GF-D8 (cell line): ENCODE results near the gene ENPP1.

Experiments
- DNase-seq: peaks from one replicate; lab custom pipeline; 2025; lab: John Stamatoyannopoulos, UW

The ENPP1 gene

GRCh38 chr6:131787079-131787478 lies 20.7 kb upstream of the ENPP1 start:
- no peak for DNase-seq

GRCh38 chr6:131787766-131788712 lies 19.8 kb upstream of the ENPP1 start:
- DNase-seq, result no peak

GRCh38 chr6:131789219-131789618 lies 18.6 kb upstream of the ENPP1 start:
- DNase-seq, result no peak

- DNase-seq, result no peak
These were observed 16.3 kb upstream of the ENPP1 start for GRCh38 chr6:131791476-131791875.

- no peak for DNase-seq
These were observed 15.7 kb upstream of the ENPP1 start for GRCh38 chr6:131792091-131792496.

- DNase-seq, result no peak
These were observed 12.5 kb upstream of the ENPP1 start for GRCh38 chr6:131795366-131795765.

GRCh38 chr6:131802347-131802746 lies 5.5 kb upstream of the ENPP1 start:
- DNase-seq, result no peak

GRCh38 chr6:131803007-131803769 lies 4.6 kb upstream of the ENPP1 start:
- DNase-seq, result no peak

GRCh38 chr6:131804131-131804530 lies 3.7 kb upstream of the ENPP1 start:
- DNase-seq, result no peak

- DNase-seq, result no peak
These were observed 538 bp upstream of the ENPP1 start for GRCh38 chr6:131807321-131807643.

- DNase-seq, result no peak
These were observed 845 bp downstream of the ENPP1 start for GRCh38 chr6:131808460-131809269.

GRCh38 chr6:131811500-131811899 lies 3.7 kb downstream of the ENPP1 start:
- no peak for DNase-seq

GRCh38 chr6:131813991-131814390 lies 6.2 kb downstream of the ENPP1 start:
- no peak for DNase-seq

GRCh38 chr6:131816869-131817268 lies 9.0 kb downstream of the ENPP1 start:
- DNase-seq, result no peak

GRCh38 chr6:131819572-131820124 lies 11.8 kb downstream of the ENPP1 start:
- no peak for DNase-seq

GRCh38 chr6:131821010-131821807 lies 13.4 kb downstream of the ENPP1 start:
- DNase-seq, result no peak

GRCh38 chr6:131822119-131822518 lies 14.3 kb downstream of the ENPP1 start:
- no peak for DNase-seq

- no peak for DNase-seq
These were observed 15.6 kb downstream of the ENPP1 start for GRCh38 chr6:131823276-131823902.

GRCh38 chr6:131825946-131826345 lies 18.1 kb downstream of the ENPP1 start:
- DNase-seq, result no peak

- DNase-seq, result no peak
These were observed 20.3 kb downstream of the ENPP1 start for GRCh38 chr6:131828080-131828479.

GRCh38 chr6:131828951-131829350 lies 21.1 kb downstream of the ENPP1 start:
- DNase-seq, result no peak
